ENCODE results near the gene PLCB4.
"Not testable (repeated sequence)": the region's sequence is repeated elsewhere in the genome, so short reads cannot be mapped to it uniquely, and the experiment has no call there.

The PLCB4 gene

DNA sequence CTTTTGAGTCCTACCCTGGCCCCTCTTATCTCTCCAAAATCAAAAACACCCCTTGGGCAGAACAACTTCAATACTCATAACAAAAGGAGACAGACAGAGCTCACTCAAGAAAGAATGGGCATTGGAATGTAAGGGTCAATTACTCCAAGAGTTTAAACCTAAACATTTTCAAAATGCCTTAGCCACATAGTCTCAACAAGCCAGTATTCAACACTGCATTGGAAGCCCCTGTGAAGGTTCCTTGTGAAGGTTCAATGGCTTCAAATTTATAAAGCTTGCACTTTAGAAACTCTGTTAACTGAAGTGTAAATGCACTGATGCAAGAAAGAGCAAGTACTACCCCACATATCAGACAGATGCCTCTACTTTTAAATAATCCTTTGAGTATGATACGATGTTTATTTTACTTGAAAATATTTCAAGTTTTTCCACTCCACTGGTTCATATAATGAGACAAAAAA, 306.4 kb downstream of the PLCB4 start:
- DNase-seq: no peak

DNA sequence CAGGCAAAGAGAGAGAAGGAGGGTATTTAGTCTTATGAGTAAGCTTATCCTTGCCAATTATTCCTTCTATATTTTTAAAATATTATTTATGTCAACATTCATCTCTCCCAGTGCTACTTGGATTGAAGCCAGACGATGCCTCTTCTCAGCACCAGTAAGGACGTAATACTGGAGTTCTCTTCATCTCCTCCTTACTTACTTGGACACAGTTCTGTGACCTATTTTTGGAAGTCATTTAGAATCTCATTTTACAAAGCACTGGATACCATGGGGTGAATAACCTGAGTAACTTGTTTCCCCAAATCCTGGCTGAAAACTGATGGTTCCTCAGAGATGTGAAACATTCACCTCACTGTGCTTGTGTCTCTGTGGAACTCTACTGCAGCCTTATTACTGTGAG, 308.1 kb downstream of the PLCB4 start:
- no peak for DNase-seq

DNA sequence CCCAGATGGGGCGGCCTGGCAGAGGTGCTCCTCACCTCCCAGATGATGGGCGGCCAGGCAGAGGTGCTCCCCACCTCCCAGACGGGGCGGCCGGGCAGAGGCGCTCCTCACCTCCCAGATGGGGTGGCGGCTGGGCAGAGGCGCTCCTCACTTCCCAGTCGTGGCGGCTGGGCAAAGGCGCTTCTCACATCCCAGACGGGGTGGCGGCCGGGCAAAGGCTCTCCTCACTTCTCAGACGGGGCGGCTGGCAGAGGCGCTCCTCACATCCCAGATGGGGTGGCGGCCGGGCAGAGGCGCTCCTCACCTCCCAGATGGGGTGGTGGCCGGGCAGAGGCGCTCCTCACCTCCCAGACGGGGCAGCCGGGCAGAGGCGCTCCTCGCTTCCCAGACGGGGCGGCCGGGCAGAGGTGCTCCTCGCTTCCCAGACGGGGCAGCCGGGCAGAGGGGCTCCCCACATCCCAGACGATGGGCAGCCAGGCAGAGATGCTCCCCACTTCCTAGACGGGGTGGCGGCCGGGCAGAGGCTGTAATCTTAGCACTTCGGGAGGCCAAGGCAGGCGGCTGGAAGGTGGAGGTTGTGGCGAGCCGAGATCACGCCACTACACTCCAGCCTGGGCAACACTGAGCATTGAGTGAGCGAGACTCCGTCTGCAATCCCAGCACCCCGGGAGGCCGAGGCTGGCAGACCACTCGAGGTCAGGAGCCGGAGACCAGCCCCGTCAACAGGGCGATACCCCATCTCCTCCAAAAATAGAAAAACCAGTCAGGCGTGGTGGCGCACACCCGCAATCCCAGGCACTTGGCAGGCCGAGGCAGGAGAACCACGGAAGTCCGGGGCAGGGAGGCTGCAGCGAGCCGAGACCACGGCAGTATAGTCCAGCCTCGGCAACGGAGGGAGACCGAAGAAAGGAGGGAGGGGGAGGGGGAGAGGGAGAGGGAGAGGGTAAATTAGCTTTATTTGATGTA, 316.7 kb downstream of the PLCB4 start:
- DNase-seq: not testable (repeated sequence)

DNA sequence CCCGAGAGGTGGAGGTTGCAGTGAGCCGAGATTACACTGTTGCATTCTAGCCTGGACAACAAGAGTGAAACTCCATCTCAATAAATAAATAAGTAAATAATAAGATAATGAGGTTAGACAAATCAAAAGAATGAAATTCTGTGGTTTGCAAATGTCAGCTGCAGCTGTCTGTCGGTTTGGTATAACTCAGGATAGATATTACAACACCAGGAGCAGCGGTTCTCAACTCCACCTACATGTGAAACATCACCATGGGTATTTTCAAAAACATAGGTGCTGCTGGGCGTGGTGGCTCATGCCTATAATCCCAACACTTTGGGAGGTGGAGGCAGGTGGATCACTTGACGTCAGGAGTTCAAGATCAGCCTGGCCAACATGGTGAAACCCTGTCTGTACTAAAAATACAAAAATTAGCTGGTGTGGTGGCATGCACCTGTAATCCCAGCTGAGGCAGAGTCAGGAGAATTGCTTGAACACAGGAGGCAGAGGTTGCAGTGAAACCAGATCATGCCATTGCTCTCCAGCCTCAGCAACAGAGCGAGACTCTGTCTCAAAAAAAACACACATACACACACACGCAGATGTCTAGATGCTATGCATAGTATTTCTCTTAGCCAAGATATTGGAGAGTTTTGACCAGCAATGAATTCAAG, 319.4 kb downstream of the PLCB4 start:
- DNase-seq: no peak

DNA sequence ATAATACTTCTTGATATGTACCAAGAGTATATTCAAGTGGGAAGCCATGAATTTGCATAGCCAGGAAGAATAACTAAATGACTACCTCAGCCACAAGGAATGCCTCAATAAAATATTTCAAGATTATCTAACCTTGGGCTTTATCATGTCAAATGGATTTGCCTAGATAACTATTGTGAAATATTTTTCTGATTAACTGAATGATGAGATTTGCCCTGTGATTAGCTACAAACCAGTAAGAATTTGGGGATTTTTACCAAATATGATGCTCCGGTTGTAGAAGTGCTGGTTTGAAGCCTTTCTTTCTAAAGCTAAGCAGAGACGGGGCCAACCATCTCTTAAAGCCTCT, 319.9 kb downstream of the PLCB4 start:
- no peak for DNase-seq

DNA sequence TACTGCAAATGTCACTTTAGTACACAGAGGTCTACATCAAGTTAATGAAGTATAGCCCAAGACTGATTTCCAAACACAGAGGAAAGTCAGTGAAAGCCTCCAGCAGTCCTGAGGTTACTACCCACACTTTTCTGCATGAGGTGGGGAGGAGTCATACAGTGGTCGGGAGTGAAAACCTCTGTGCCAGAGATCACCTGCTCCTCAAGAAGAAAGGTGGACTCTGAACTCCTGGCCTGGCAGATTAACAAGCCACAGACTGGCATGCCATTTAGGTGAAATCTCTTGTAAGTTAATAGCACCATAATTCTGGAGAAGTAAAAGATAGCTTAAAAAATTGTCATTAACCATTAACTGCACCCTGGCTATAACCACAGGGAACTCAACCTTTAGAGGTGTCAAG, 320.5 kb downstream of the PLCB4 start:
- DNase-seq: no peak

DNA sequence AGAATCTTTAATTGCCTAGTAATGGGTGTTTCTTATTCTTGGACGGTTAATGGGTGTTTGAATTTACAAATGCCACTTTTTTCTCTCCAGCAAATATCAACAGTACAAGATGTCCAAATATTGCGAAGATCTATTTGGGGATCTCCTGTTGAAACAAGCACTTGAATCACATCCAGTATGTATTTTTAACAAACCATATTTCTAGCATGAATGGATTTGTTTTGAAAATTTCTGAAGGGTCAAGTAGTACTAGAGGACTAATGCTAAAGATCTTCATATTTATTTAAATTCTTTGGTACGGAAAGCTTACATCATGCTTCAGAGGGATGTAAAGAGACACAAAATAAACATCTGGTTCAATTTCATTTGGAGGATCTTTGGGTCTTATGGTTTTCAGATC, 321.6 kb downstream of the PLCB4 start:
- DNase-seq: no peak

DNA sequence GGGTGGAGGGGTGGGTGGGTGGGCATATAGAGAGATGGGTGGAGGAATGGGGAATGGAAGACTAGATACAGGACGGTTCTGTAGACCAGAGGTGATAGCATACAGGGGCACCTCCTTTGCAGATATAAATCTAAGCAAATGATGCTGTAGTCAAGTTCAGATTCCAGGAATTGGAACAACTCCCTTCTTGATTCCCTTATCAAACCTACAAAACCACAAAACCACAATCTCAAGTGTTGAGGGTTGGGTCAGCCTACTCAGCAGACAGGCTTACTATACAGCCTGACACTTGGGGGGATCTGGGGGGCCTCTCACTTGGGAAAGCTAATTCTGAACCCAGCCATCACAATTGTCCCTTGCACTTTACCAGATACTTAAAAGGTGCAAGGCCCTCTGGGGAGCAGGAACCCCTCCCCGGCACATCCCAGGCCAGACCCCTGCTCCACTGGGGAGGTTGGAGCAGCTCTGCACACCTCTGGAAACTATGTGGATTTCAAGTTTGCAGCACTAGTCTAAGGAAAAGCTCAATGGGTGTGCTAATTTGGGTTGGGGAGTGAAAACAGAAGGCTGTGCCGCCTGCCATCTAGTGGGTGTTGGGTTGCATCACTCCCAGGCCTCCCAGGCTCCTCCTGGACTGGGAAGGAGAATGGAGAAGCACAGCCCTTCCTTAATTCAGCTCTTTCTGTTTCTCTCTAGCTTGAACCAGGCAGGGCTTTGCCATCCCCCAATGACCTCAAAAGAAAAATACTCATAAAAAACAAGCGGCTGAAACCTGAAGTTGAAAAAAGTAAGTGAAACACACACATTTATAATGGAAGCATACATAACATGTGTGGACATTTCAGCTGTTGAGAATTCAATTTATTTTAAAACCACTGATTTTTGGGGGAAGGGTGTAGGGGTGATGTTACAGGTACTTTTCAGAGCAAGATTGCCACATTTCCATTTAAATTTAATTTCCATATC, 324.3 kb downstream of the PLCB4 start:
- DNase-seq: peak; percentile 90 to 92

DNA sequence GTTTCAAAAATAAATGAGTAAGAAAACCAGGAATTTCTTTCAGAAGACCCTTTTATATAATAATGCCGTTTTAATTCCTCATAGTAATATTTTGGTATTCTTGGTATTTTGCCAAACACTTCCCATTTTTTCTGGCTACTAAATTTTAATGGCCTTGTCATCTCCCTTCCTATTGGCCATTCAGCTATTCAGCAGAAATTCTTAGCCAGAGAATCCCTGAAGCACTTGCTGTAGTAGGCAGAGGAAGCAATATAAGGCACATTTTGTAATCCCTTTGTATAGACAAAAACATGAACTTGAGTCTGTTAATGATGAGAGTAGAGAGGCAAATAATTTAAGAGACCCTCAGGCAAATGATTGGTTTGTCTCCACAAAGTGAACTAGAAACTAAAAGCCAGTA, 327.1 kb downstream of the PLCB4 start:
- DNase-seq: peak; percentile 48 to 49

DNA sequence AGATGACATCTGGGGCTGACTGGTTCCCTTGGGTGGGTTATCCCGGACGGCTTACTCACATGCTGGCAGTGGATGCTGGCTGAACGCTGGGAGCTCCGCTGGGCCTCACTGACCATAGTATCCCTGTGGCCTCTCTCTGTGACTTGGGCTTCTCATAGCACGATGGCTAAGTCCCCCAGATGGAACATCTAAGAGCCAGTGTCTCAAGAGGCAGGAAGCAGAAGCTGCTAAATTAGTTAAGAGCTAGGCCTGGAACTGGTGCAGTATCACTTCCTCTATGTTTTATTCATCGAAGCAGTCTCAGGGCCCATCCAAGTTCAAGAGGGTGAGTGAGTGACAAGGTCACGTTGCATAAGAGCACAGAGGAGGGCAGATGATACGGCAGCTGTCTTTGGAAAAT, 329.0 kb downstream of the PLCB4 start:
- DNase-seq: peak; percentile 92 to 94

DNA sequence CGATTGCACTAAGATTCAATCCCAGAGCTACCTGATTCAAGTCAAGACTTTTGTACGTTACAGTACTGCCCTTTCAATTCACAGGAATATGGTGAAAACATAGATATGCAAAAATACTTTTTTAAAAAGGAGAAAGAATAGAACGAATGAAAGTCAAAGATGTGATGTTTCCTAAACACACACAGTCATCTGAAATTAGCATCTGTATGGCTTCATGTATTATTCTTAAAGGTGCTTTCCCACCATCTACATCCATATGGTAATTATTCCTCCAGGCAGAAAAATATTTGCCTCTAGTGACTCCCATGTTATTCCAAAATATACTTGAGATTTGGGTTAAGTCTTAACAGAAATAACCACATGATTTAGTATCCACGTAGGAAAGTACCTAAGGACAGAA, 330.0 kb downstream of the PLCB4 start:
- DNase-seq: no peak

DNA sequence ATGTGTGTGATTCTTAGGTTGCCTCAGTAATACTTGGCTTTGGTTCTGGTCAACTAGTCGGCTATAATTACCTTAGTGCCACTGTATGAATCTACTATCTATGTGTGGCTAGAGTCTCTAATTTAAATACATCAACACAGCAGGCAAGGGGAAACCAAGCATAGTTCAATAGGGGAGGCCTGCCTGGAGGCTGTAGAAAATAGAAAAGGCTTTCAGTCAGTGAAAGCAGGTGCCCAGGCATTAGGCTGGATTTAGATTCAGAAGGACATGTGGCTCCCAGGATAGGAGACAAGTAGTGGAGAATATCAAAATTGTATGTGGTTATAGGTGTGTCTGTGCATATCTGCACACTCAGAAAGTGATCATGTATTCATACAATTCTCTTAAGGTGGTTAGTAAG, 330.4 kb downstream of the PLCB4 start:
- DNase-seq: no peak

DNA sequence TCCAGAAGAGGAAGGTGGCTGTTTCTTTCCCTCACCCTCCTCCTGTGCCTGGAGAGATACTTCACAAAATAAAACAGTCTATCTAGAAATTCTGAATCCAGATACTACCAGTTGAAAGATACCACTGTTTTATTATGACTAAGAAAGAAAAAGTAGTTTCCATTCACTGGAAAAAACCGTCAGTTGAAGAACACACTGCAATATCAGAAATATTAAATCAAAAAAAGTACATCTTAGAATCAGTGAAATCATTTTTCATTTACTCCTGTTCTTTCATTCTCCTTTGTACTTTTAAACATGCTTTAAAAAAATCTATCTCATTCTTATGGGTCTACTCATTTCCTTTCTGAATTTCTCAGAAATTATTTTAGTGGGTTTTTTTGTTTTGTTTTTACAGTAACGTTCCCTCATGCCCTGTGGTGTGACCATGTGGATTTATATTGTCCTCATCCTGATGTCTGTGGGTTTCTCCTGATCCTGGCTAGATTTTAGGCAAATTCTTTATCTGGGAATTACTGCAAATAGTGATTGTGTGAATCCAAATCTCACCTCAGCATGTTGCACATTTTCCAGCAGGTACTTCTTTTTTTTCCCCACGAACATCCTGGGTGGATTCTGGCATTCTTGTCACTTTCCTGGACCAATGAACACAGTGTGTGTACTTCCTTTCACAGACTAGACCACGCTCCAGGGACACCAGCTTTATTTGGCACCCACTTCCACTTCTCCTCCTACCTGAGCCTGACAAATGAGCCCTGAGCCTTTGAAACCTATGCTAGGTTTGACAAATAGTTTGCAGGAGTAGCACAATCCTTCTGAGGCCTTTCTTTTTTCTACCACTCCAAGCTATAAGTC, 331.5 kb downstream of the PLCB4 start:
- no peak for DNase-seq

DNA sequence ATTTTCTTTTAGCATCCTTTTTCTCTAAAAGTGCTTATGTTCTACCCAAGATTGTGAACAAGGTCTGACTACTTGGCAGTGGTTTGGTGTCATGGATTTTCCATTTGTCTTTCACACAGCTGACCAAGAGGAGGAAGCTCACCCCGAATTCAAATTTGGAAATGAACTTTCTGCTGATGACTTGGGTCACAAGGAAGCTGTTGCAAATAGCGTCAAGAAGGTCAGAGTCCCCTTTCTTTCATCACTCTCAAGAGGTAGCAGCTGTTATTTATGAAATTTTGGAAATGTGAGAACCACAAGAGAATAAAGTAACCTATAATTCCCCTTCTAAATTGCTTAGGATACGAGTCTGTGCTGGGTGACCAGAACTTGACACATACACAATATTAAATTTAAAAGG, 332.5 kb downstream of the PLCB4 start:
- peak; percentile 91 to 92 for DNase-seq

DNA sequence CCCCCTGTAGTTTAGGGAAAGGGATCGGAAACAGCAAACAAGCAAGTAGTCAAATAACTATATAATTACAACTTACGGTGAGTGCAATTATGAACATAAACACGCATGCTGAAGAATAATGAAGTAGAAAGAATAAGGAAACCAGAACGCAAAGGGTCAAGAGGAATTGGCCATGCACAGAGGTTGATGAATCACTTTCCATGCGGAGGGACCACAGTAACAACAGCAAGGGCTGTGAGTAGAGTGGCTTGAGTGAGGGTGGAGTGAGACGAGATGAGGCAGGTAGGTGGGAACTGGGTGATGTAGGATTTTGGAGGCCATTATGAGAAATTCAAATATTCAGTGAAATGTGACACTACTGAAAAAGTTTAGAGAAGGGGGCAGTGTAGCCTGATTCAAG, 333.3 kb downstream of the PLCB4 start:
- DNase-seq: peak; percentile 14 to 54

DNA sequence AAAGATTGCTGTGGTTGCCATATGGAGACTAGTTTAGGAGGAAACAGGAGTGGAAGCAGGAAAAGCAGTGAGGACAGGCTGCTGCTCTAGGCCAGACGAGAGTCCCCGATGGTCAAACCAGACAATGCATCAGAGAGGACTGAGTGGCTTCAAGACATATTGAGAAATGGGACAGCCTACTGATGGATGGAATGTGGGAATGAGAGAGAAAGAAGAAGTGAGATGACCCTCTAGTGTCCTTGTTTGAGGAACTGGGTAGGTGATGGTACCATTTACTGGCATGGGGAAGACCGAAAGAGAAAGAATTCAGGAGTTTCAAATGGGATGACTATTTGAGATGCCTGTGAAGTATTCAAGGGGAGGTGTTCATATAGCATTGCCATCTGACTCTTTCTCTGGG, 333.7 kb downstream of the PLCB4 start:
- no peak for DNase-seq

DNA sequence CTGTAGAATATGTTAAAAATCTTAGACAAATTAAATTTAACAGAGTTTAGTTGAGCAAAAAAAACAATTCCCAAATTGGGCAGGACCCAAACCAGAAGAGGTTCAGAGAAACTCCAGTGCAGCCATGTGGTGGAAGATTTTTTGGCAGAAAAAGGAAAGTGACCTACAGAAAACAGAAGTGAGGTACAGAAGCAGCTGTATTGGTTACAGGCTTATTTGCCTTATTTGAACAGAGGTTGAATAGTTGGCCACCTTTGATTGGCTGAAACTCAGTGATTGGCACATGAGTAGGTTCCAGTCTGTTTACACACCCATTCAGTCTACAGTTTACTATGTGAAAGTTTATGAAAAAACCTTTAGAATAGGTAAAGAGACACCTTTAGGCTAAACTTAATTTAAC, 334.6 kb downstream of the PLCB4 start:
- peak in 1 of 2 donors; percentile 20 for DNase-seq

DNA sequence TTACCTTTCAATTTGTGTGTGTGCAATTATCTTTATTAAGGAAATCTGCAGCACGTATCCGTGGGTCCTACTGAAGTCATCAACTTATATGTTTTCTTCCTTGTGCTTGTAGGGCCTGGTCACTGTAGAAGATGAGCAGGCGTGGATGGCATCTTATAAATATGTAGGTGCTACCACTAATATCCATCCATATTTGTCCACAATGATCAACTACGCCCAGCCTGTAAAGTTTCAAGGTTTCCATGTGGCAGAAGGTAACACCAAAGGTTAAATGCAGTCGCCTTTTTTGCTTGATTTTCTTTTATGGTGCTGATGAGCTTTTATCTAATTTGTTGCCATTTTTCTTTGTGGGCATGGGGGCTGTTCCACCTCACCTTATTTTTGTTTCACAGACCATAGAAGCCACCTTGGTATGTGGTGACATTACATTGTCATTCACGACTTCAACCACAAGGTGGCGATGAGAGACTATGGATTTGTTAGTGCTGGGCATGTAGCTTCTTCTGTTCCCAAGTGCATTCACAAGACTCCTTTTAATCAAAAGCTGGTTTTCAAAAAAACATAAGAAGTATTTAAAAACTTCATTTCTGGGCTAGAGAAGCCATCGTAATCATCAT, 339.0 kb downstream of the PLCB4 start:
- peak; percentile 76 to 77 for DNase-seq

DNA sequence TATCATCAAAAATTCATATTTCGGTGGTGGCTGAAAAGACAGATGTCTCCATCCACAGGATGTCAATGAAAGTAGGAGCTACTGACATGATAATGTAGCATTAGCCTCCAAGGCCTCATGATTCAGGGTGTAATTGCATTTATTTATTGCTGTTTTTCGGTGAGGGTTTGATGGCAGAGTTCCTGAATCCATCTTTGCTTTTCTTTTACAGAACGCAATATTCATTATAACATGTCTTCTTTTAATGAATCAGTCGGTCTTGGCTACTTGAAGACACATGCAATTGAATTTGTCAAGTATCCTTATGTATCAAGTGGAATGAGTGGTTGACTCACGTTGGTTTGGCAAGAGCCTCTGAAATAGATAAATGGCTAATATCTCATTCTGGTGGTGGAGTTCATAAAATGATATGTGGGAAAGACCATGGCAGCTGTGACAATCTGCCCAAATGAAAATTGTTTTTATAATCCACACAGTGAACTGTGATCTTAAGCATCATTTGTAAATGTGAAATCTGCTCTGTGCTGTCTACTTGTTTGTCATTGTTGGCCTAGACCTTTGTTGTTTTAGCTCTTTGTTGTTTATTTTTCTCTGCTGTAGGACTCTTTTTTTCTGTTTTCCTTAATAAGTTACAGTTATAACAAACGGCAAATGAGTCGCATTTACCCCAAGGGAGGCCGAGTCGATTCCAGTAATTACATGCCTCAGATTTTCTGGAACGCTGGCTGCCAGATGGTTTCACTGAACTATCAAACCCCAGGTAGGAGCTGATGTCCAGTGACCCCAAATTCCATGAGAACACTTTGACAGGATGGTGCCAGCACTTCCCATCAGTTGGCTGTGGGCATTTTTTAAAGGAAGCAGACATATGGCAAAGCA, 339.8 kb downstream of the PLCB4 start:
- no peak for DNase-seq

DNA sequence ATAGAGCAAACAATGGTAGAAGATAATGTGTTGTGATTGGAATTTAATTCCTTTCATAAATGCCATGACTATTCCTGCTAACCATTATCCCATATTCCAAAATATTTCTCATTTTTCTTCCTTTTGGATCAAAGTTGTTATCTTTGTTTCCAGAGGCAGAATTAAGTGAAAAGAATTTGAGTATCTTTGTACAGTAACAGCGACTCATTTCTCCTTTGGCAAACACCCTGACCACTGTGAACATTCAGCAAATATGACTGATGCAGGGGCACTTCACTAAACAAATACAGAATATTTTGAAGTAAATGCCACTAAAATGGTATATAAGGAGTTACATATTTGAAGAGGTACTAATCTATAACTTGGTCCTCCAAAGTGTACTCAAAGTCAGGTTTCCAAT, 340.5 kb downstream of the PLCB4 start:
- no peak for DNase-seq

All from inflammatory macrophage (primary cell).